GM13977 (cell line): ENCODE results near the gene RADIL.

Source experiments
- DNase-seq: peaks from one replicate; pipeline ENCODE4 v3.0.0; 2012; ENCODE audit warnings: low spot score
- in situ Hi-C: fragments of 300-500 bp; cut with MboI; formaldehyde crosslinking; loops from one replicate; pipeline ENCODE4 v1.12.0; 2022; ENCODE audit warnings: low sequenced_read_pairs, low pct_unique_long_range_greater_than_20kb, mixed read lengths, inconsistent platforms; ENCODE audit not compliant: unreplicated experiment
- TF ChIP-seq, protein P1 (sequence below): IDR thresholded peaks from 2 replicates; pipeline ENCODE4 v1.5.1; 2012; ENCODE audit warnings: mild to moderate bottlenecking, control low read depth; ENCODE audit not compliant: insufficient read depth; ENCODE audit errors: extremely low read depth, missing control alignments

Gene RADIL

DNA sequence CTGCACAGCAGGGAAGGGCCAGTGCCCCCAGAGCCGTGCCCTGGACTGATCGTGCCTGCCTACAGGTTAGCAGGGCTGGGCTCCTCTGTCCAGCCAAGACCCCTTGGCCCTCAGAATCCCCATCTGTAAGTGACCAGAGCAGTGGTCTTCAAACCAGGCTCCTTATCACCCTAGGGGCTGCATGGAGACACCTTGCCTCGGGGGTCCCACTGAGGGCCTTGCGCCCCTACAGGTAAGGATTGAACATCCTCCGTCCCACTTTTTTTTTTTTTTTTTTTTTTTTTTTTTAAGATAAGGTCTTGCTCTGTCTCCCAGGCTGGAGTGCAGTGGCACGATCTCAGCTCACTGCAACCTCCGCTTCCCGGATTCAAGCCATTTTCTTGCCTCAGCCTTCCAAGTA lies 32.6 kb upstream of the RADIL start:
- TF ChIP-seq, protein P1, sequence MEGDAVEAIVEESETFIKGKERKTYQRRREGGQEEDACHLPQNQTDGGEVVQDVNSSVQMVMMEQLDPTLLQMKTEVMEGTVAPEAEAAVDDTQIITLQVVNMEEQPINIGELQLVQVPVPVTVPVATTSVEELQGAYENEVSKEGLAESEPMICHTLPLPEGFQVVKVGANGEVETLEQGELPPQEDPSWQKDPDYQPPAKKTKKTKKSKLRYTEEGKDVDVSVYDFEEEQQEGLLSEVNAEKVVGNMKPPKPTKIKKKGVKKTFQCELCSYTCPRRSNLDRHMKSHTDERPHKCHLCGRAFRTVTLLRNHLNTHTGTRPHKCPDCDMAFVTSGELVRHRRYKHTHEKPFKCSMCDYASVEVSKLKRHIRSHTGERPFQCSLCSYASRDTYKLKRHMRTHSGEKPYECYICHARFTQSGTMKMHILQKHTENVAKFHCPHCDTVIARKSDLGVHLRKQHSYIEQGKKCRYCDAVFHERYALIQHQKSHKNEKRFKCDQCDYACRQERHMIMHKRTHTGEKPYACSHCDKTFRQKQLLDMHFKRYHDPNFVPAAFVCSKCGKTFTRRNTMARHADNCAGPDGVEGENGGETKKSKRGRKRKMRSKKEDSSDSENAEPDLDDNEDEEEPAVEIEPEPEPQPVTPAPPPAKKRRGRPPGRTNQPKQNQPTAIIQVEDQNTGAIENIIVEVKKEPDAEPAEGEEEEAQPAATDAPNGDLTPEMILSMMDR: no peak
- in situ Hi-C loops: no loop called here
- no peak for DNase-seq

DNA sequence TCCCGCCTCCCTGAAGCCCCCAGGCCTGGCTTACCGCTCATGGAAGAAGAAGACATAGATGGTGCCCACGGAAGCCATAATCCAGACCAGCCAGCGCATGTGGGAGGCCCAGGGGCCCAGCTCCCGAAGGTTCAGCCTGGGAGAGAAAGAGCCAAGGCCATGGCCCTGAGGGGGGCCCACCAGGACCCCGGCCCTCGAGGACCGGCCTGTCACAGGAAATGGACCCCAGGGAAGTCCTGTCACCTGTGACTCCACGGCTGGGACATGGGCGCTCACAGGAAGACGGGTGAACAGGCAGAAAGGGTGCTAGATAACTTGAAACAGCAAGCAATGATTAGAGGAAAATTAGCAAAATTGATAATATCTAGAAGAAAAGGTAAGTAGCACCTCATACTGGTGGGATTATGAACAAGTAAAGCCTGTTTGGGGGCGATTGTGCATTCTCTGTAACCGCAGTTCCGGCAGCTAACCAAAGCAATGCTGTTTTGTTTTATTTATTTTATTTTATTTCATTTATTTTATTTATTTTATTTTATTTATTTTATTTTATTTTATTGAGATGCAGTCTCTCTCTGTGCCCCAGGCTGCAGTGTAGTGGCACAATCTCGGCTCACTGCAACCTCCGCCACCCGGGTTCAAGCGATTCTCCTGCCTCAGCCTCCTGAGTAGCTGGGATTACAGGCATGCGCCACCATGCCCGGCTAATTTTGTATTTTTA lies 27.8 kb upstream of the RADIL start:
- no peak for DNase-seq
- in situ Hi-C loops: no loop called here
- TF ChIP-seq, protein P1: no peak

DNA sequence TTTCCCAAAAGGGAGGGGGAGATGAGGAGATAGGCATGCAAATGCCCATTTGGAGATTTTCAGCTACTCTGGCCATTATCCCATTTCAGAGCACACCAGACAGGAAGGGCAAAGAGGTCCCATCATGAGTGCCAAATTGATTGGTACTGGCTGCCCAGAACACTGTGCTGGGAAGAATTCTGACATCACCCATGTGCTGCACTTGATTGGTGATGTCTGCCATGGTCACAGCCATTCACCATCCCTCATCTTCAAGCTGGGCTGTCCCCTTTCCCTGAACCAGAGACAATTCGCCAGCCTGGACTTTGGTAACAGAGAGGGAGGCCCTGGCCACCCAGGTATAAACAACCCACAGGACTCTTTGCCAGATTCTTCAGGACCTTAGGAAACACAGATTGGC lies 23.2 kb upstream of the RADIL start:
- TF ChIP-seq, protein P1: no peak
- in situ Hi-C loops: no loop called here
- DNase-seq: no peak

- TF ChIP-seq, protein P1: no peak
- no peak for DNase-seq
- in situ Hi-C loops: no loop called here
Observed at GRCh38 chr7:4905171-4905570, 21.7 kb upstream of the RADIL start.

- TF ChIP-seq, protein P1: no peak
- in situ Hi-C loops: no loop called here
- no peak for DNase-seq
Observed at GRCh38 chr7:4904346-4904745, 20.8 kb upstream of the RADIL start.

DNA sequence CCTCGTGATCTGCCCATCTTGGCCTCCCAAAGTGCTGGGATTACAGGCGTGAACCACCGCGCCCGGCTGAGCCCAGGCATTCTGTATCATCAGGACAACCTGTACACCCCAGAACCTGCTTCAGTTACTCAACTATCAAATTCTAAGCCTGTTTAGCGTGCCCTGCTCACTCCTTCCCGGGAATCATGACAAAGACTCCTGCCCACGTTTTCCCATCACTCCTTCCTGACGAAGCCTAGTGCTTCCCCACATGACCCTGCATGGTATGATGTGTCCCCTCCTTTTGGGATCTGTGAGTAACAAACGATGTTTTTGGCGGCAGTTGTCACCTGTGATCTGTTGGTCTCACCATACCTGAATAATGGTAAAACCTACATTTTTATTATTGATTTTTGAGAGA lies 12.2 kb upstream of the RADIL start:
- in situ Hi-C loops: no loop called here
- TF ChIP-seq, protein P1: no peak
- no peak for DNase-seq
